Lower leg skin (tissue), 4 donors: Measurements from ENCODE around the gene MYO10. TPM values are rescaled to one million over a fixed set of nuclear protein-coding genes. Genes with fewer than 3 reads are reported as not detected.

Experiments
- DNase-seq, 2 donors: peaks; one replicate each; pipeline ENCODE4 v3.0.0-alpha.2; 2019; ENCODE audit warnings: low spot score in 2 of 2
- H3K4me3 ChIP-seq: fragments of 200-600 bp; sonication (generic); 2 replicates; pipeline ENCODE4 v1.5.1; 2017; ENCODE audit warnings: mild to moderate bottlenecking, low read depth; ENCODE audit not compliant: poor library complexity, severe bottlenecking
- POLR2A ChIP-seq, 2 donors: fragments of 450-650 bp; IDR thresholded peaks; one replicate each; pipeline ENCODE4 v1.6.1; 2016 to 2017; ENCODE audit warnings: antibody characterized with exemption in 2 of 2, mild to moderate bottlenecking in 1 of 2, moderate library complexity in 1 of 2
- WGBS, 2 donors: methylation state at CpG; one replicate each; pipeline ENCODE4 v1.1.5; 2018; 5-methylcytosine and 5-hydroxymethylcytosine counted together
- intact Hi-C: fragments of 100-400 bp; cut with DNase I; formaldehyde crosslinking; loops from one replicate; pipeline ENCODE4 v1.15.0; 2023; ENCODE audit warnings: low total_unique reads
- total RNA-seq, 4 donors: library from RNA; depleted of rRNA; stranded (reverse); fragments of >200 nt; gene quantifications; one replicate each; pipeline ENCODE4 v1.1.0, GENCODE V29; 2016
- TF ChIP-seq, protein P1 (sequence below), 3 donors: fragments of 450-650 bp; IDR thresholded peaks; one replicate each; pipeline ENCODE4 v1.5.1; 2016; ENCODE audit warnings: antibody characterized with exemption in 3 of 3, mild to moderate bottlenecking in 3 of 3, moderate library complexity in 2 of 3

Gene MYO10
- total RNA-seq, 4 donors from 2014 or later, result 34.7 to 57.4 (median 47.3) TPM

GRCh38 chr5:16902846-16903245, 33.2 kb downstream of the MYO10 start:
- WGBS, 2 donors, result 74 to 82% methylated on average over 9 of the region's 9 CpGs
- no peak overlapping the region for H3K4me3 ChIP-seq
- DNase-seq, result no peak
- TF ChIP-seq POLR2A (IDR thresholded peaks at IDR 0.05), result no peak
- TF ChIP-seq, protein P1, sequence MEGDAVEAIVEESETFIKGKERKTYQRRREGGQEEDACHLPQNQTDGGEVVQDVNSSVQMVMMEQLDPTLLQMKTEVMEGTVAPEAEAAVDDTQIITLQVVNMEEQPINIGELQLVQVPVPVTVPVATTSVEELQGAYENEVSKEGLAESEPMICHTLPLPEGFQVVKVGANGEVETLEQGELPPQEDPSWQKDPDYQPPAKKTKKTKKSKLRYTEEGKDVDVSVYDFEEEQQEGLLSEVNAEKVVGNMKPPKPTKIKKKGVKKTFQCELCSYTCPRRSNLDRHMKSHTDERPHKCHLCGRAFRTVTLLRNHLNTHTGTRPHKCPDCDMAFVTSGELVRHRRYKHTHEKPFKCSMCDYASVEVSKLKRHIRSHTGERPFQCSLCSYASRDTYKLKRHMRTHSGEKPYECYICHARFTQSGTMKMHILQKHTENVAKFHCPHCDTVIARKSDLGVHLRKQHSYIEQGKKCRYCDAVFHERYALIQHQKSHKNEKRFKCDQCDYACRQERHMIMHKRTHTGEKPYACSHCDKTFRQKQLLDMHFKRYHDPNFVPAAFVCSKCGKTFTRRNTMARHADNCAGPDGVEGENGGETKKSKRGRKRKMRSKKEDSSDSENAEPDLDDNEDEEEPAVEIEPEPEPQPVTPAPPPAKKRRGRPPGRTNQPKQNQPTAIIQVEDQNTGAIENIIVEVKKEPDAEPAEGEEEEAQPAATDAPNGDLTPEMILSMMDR (IDR thresholded peaks at IDR 0.05), result no peak
- intact Hi-C loops, result no loop called here

DNA sequence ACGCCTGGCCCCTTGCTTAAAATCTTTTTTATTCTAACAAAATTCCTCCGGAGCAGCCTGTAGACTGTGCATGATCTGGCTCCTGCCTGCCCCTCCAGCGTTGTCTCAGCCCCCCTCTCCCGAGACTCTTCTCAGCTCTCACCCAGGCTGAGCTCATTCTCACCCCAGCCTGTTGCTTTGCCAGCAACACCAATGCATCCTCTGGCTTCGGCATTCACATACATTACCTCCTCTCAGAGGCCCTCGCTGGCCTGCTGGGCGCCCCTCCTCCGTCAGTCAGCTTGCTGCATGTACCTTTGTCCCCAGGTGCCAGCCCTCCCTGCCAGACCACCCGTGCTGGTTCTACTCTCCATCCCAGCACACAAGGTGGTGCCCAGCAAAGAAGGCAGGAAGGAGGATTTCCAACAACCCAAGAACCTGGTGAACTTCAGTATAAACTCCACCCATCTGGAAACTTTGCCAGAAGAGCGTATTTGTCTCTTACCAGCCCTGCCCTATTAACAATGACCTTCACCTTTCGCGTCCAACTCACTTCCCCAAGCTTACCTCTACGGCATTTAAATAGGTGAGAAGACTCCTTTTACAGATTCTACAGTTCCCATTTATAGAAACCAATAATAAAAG, 35.0 kb downstream of the MYO10 start:
- 84 to 86% methylated on average over 13 of the region's 13 CpGs for WGBS, 2 donors
- intact Hi-C loops, result no loop called here

GRCh38 chr5:16899171-16899570, 36.9 kb downstream of the MYO10 start:
- no peak overlapping the region for H3K4me3 ChIP-seq
- intact Hi-C loops, result no loop called here
- TF ChIP-seq, protein P1 (IDR thresholded peaks at IDR 0.05), result no peak
- no peak for TF ChIP-seq POLR2A (IDR thresholded peaks at IDR 0.05)
- no peak for DNase-seq
- 71 to 73% methylated on average over 12 of the region's 12 CpGs for WGBS, 2 donors

More for the DNA sequence above, 35.0 kb downstream of the MYO10 start:
- no peak overlapping the region for H3K4me3 ChIP-seq
- no peak for TF ChIP-seq POLR2A (IDR thresholded peaks at IDR 0.05)
- TF ChIP-seq, protein P1 (IDR thresholded peaks at IDR 0.05), result no peak
- no peak for DNase-seq

DNA sequence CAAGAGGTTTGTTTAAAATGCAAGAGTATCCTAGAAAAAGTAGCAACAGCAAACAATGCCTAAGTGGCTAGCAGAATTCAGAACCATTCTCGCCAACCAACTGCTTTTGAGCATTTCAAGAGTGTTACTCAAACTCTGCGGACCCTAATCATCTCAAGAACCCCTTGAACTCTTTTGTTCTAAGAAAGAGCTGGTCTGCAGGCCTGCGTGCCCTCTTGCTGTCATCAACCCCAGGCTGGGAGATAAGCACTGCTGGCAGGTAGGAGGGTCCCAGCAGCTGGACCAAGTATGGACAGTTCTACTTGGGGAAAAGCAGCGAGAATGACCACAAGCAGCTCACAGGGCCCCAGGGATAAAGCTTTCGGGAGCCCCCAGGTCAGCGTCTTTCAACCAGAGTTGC, 38.3 kb downstream of the MYO10 start:
- intact Hi-C loops, result no loop called here
- DNase-seq, result no peak
- TF ChIP-seq, protein P1 (IDR thresholded peaks at IDR 0.05), result no peak
- TF ChIP-seq POLR2A (IDR thresholded peaks at IDR 0.05), result no peak
- H3K4me3 ChIP-seq, result no peak overlapping the region
- 93% methylated on average over 6 of the region's 6 CpGs for WGBS, 2 donors

GRCh38 chr5:16897284-16897704, 38.8 kb downstream of the MYO10 start:
- DNase-seq, result no peak
- H3K4me3 ChIP-seq, result no peak overlapping the region
- intact Hi-C loops, result no loop called here
- 53 to 65% methylated on average over 7 of the region's 7 CpGs for WGBS, 2 donors
- TF ChIP-seq POLR2A (IDR thresholded peaks at IDR 0.05), result no peak
- TF ChIP-seq, protein P1 (IDR thresholded peaks at IDR 0.05), result no peak

GRCh38 chr5:16896767-16897166, 39.3 kb downstream of the MYO10 start:
- no peak for DNase-seq
- no peak overlapping the region for H3K4me3 ChIP-seq
- TF ChIP-seq POLR2A (IDR thresholded peaks at IDR 0.05), result no peak
- TF ChIP-seq, protein P1 (IDR thresholded peaks at IDR 0.05), result no peak
- intact Hi-C loops, result no loop called here
- WGBS, 2 donors, result 56 to 61% methylated on average over 4 of the region's 4 CpGs
